GM21515 (cell line): ENCODE results near the gene AMHR2.
"Not testable (repeated sequence)": the region's sequence is repeated elsewhere in the genome, so short reads cannot be mapped to it uniquely, and the experiment has no call there.

ENCODE experiments used
- ATAC-seq: cut with Tn5 transposase; IDR thresholded peaks from one replicate; pipeline ENCODE4 v1.9.1; 2021; ENCODE audit not compliant: unreplicated experiment

The AMHR2 gene

DNA sequence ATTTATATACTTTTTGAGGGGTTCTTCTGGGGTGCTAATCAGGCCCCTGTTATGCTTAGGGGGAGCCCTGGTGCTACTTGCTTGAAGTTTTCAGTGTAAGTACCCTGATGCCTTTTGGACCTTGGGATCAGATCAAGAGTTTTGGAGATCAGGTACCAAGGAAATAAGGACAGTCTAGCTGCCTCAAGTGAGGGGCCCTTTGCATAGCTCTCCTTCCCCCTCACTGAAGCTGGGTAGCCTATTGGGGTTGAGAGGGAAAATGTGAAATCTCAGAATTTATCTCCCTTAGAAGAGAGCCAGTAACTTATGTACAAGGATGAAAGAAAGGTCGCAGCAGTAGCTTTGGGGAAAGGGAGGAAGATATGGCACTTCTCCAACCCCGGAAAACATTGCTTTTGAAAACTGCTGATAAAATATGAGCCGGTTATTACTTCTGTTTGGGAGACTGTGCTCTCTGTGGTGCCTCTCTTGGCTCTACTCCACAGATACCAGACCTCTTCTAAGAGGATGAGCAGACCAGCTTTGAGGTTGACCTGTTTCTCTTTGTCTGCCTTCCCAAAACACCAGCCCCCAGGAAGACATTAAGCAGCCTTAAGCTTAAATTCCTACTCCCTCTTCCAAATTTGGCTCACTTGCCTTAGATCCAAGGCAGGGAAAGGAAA is 8.8 kb upstream of the AMHR2 start:
- ATAC-seq, result no peak

DNA sequence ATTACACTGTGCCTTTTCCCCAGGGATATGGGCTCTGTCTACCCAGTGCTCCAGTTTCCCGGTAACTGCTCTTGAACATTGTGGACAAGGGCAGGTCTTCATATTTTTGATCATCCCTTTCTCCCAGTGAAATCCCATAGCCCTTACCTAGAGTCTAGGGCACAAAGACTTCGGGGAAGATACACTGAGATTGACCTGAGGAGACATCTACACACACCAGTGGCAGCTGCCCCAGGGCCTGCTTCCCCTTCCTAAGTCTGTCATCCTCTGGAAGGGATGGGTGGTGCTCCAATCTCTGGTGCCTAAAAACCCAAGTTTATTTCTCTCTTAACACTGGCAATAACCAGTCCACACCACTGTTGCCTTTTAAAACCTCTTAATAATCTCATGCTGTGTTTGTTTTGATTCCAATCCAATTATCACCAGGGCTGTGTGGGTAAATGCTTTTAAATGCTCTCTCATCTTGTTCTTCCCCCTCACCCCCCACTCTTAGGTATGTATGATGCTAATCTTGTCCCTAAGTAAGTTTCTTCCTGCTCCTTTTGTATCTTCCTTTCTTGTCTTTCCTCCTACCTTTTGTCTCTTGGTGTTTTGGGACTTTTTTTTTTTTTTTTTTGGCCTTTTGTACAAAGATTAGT is 7.8 kb upstream of the AMHR2 start:
- not testable (repeated sequence) for ATAC-seq

DNA sequence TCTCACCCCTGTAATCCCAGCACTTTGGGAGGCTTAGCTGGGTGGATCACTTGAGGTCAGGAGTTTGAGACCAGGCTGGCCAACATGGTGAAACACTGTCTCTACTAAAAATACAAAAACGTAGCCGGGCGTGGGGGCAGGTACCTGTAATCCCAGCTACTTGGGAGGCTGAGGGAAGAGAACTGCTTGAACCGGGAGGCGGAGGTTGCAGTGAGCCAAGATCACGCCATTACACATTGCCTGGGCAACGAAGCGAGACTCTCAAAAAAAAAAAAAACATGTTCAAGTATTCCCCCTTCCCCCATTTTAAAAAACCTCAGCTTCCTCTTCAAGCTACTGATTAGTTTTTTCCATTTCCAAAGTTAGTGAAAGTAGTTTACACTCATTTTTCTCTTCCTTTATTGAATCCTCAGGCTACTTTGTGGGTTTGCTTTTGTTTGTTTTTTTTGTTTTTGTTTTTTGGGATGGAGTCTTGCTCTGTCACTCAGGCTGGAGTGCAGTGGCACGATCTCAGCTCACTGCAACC is 6.3 kb upstream of the AMHR2 start:
- not testable (repeated sequence) for ATAC-seq

DNA sequence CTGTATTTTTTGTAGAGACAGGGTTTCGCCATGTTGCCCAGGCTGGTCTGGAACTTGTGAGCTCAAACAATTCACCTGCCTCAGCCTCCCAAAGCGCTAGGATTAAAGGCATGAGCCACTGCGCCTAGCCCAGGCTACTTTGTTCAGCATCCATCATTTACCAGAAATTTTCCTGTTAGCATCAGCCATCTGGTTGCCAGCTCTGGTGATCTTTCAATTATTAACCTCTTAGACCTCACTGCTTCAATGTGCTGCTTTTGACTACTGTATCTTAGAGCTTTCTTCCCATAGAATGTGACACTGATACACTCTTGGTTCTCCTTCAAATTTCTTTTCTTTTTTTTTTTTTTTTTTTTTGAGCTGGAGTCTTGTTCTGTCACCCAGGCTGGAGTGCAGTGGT is 5.4 kb upstream of the AMHR2 start:
- ATAC-seq, result no peak

DNA sequence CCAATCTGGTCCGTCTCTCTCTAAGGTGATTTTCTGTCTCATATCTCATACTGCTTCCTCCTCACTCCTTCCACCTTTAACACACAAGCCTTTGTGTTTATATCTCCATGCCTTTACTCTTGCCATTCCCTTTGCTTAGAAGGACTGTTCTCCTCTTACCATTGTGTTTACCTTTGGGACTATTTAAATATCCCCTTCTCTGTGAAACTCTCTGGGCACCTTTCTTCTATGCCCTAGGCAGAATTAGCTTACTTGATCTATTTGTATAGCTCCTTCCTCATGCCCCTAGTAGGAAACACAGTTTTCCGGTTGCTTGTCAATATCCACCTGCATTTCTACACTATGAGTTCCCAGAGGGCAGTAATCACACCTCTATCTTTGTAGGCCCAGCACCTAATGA is 3.9 kb upstream of the AMHR2 start:
- ATAC-seq, result no peak

DNA sequence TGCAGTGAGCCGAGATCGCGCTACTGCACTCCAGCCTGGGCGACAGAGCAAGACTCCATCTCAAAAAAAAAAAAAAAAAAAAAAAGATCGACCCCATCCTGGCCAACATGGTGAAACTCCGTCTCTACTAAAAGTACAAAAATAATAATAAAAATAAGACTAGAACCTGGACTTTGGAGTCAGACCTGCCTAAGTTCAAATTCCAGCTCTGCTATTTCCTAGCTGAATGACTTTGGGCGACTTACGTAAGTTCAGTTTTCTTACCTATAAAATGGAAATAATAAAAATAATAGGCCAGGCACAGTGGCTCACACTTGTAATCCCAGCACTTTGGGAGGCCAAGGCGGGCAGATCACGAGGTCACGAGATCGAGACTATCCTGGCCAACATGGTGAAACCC is 1.4 kb upstream of the AMHR2 start:
- ATAC-seq, result not testable (repeated sequence)

DNA sequence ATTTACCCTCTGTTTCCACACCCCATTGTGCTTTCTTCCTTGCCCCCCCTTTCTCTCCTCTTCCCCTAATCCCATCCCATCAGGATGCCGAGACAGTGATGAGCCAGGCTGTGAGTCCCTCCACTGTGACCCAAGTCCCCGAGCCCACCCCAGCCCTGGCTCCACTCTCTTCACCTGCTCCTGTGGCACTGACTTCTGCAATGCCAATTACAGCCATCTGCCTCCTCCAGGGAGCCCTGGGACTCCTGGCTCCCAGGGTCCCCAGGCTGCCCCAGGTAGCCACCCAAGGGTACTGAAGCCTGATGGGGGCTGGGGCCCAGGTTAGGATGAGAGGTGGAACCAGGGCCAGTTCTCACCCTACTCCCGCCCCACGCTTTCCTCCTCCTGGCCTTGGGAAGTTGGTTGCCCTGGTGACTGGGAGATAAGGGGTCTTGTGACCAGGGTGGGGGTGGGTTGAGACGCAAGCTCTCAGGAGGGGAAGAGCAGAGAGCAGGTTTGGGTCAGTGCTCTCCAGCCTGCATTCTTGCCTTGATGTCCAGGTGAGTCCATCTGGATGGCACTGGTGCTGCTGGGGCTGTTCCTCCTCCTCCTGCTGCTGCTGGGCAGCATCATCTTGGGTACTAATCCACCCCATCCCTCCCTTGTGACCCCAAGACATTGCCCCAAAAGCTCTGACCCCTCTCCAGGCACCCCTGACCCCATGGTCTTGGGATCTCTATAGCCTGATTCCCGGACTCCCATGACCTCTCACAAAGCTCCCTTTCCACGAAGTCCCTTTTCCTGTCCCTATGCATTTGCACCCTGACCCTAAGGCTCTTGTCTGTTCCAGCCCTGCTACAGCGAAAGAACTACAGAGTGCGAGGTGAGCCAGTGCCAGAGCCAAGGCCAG is 1.2 kb downstream of the AMHR2 start:
- no peak for ATAC-seq

DNA sequence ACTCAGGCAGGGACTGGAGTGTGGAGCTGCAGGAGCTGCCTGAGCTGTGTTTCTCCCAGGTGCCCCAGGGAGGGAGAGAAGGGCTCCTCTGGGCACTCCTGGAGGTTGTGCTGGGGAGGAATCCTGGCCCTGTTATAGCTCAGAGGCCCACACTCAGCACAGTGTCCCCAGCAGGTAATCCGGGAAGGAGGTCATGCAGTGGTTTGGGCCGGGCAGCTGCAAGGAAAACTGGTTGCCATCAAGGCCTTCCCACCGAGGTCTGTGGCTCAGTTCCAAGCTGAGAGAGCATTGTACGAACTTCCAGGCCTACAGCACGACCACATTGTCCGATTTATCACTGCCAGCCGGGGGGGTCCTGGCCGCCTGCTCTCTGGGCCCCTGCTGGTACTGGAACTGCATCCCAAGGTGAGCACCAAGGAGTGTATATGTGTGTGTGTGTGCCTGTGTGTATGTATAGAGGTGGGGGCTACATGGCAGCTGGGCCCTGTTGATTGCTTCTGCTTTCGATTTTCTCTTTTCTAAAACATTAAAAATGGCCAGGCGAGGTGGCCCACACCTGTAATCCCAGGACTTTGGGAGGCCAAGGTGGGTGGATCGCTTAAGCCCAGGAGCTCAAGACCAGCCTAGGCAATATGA is 2.0 kb downstream of the AMHR2 start:
- ATAC-seq, result no peak

DNA sequence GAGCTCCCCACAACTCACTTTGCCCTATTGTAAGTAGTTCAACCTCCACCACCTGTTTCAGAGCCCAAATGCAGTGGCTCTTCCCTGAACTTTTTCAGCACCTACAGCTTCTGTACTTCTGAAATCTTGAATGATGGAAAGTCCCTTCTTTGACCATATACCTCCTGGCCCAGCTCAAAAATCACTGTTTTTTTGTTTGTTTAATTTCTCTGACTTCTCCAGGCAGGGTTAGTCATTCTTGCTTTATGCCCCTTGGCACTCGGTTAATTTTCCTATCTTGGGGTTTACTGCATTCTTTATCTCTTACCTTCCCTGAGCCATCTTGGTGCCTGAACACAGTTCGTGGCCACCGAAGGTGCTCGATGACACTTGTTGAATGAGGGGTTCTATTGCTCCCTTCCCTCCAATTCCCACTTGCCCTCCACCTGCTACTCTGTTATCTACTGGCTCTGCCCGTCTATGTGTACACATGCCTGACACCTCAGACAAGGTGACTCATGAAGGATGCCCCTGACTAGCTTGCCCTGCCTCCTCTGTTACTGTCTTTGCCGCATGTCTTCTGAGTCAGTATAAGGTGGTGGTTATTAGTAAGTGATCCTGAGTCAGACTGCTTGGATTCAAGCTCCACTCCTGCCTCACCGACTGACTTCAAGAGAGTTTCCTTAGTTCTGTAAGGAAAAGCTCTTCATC is 4.4 kb downstream of the AMHR2 start:
- ATAC-seq, result no peak

DNA sequence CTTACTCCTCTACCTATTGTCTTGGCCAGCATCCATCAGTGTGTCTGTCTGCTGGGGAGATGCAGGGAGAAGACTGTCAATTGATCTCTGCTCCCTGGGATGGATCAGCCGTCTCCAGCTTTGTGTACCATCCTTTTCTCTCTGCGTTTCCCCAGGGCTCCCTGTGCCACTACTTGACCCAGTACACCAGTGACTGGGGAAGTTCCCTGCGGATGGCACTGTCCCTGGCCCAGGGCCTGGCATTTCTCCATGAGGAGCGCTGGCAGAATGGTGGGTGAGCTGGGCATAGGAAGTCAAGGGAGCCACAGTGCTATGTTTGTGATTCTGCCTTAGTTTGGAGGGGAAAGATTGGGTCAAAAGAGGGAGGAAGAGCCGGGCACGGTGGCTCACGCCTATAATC is 5.1 kb downstream of the AMHR2 start:
- no peak for ATAC-seq

DNA sequence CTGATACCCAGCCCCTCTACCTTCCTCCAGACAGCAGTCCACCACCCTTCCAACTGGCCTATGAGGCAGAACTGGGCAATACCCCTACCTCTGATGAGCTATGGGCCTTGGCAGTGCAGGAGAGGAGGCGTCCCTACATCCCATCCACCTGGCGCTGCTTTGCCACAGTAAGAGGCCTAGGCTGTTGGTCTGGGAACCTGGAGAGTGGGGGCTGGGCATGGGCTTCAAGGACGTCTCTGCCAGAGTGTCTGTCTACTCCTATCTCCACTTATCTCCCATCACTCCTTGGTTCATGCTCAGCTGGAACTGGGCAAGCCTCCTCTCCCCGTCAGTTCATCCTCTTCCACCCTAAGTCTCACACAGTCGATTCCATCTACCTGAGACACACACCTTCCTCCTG is 6.5 kb downstream of the AMHR2 start:
- no peak for ATAC-seq

DNA sequence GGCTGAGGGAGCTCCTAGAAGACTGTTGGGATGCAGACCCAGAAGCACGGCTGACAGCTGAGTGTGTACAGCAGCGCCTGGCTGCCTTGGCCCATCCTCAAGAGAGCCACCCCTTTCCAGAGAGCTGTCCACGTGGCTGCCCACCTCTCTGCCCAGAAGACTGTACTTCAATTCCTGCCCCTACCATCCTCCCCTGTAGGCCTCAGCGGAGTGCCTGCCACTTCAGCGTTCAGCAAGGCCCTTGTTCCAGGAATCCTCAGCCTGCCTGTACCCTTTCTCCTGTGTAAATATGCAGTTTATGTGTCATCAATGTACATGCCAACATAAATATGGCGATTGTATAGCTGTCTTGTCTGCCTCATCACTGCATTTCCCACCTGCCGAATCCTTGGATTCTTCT is 7.5 kb downstream of the AMHR2 start:
- ATAC-seq, result no peak

DNA sequence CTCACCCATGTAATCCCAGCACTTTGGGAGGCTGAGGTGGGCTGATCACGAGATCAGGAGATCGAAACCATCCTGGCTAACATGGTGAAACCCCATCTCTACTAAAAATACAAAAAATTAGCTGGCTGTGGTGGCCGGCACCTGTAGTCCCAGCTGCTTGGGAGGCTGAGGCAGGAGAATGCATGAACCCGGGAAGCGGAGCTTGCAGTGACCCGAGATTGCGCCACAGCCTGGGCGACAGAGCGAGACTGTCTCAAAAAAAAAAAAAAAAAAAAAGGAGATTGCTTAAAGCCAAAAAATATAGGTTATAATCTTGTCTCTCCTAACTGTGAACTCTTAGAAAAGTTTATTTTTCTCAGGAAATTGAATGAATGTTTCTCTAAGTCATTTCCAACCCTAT is 11.7 kb downstream of the AMHR2 start:
- not testable (repeated sequence) for ATAC-seq

DNA sequence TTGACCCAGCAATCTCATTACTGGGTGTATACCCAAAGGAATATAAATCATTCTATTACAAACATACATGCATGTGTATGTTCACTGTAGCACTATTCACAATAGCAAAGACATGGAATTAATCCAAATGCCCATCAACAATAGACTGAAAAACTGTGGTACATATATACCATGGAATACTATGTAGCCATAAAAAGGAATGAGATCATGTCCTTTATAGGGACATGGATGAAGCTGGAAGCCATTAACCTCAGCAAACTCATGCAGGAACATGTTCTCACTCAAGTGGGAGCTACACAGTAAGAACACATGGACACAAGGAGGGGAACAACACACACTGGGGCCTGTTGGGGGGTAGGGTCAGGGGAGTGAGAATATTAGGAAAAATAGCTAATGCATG is 15.9 kb downstream of the AMHR2 start:
- not testable (repeated sequence) for ATAC-seq

DNA sequence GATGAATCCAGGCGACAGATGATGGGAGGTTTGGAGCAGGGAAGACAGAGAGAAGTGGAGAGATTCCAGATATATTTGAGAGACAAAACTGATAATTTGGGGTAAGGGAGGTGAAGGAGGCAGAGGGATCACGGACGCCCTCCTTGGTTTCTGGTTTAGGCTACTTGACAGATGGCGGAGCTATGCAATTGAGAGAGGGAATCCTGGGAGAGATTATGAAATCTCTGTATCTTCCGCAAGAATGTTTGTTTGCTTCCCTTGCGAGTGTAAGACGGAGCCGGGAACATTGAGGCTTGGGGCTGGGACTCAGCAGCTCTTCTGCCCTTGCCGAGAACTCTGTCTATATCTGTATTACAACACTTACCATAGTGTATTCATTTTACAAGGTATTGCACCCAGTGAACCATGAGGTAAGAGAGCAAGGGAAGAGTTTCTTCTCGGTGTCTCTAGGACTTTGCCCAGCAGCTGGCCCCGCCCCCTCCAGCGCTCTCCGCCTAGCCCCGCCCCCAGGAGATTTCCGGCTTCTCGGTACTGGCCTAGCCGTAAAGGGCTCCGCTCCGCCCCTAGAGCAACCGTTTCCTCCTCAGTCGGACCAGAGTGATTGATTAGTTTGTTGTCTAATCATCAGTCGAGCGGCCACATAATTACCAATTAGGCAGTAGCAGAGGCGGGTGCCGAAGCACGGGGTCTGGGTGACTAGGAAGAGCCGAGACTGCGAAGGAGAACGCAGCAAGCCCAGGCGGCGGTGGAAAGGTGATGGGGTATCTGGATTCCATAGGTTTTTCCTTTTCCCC is 17.6 kb downstream of the AMHR2 start, which contains the start of gene PRR13:
Gene PRR13 (plus strand): TSS at position 695 of the 794 bp plus-strand sequence. CDS start 981 bp downstream, outside the sequence.
- ATAC-seq, result peak; percentile 98

DNA sequence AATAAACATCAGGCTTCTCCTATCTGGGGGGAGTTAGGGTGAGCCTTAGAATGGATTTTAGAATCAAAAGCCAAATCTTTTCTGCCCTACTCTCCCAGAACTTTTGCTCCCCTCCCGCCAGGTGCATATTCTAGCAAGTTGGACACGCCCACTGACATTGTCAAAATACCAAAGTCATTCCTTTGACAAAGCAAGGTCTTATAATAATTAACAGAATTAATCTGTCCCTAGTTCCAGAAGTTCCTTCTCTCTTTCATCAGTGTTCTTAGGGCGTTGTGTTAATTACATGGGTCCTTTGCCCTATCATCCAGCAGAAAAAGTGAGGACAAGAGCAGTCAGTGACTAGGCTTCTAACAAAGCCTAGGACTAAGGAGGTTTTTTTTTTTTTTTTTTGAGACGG is 20.3 kb downstream of the AMHR2 start:
- no peak for ATAC-seq

DNA sequence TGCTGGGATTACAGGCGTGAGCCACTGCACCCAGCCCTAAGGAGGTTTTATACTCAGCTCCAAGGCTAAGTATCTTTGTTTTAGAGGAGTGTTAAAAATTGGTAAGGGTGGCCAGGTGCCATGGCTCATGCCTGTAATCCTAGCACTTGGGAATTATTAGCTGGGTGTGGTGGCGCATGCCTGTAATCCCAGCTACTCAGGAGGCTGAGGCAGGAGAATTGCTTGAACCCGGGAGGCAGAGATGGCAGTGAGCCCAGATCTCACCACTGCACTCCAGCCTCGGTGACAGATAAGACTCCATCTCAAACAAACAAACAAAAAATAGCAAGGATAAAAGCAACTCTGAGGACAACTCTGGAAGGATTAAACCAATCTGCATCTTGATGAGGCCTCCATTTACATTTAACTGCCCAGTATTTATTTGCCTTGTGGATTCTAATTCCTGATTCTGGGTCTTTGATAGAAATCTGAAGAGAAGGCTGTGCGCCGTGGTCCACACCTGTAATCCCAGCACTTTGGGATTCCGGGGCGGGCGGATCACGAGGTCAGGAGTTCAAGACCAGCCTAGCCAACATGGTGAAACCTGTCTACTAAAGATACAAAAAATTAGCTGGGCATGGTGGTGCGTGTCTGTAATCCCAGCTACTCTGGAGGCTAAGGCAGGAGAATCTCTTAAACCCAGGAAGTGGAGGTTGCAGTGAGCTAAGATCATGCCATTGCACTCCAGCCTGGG is 21.1 kb downstream of the AMHR2 start:
- ATAC-seq, result not testable (repeated sequence)

DNA sequence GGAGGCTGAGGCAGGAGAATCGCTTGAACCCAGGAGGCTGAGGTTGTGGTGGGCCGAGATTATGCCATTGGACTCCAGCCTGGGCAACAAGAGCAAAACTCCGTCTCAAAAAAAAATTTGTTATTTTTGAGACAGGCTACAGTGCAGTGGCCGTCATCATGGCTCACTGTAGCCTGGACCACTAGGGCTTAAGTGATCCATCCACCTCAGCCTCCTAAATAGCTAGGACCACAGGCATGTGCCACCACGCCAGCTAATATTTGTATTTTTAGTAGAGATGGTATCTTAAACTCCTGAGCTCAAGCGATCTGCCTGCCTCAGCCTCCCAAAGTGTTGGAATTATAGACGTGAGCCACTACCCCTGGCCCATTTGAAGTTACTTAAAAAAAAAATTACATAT is 27.3 kb downstream of the AMHR2 start:
- no peak for ATAC-seq

DNA sequence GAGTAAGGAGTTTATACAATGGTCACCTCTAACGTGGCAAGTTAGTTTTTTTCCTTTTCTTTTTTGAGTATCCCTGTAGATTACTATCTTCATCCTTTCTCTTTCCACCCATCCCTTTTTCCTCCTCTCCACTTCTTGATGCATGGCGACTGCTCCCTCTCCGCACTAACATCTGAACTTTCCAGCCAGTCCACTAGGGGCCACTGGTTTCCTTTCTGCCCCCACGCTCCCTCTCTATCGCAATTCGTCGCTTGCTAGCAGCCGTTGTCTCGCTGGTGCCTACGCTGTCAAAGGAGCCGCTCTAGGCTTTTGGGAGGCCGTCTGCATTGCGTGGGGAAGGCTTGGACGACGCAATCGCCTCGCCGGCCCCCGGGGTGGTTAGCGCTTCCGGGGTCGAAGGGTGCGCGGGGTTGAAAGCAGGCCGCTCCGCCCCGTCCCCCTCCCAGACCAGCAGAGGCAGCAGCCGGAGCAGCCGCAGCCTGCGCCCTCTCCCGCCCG is 28.1 kb downstream of the AMHR2 start, which contains the start of gene PCBP2:
Gene PCBP2 (plus strand): TSS at position 442 of the 498 bp plus-strand sequence. CDS start 2,699 bp downstream, outside the sequence.
- peak; percentile 94 for ATAC-seq
